Inflammatory macrophage treated with lipopolysaccharide for 1 hour (primary cell): ENCODE results near the gene DPPA5.
"Not testable (repeated sequence)": the region's sequence is repeated elsewhere in the genome, so short reads cannot be mapped to it uniquely, and the experiment has no call there.

Source experiments
- DNase-seq, 2 donors: peaks; one replicate each; pipeline ENCODE4 v3.0.0-alpha.2; 2020 to 2022

DPPA5 gene

GRCh38 chr6:73363537-73363875 is 9.4 kb upstream of the DPPA5 start:
- no peak for DNase-seq

GRCh38 chr6:73362869-73363536 is 8.9 kb upstream of the DPPA5 start:
- DNase-seq, result no peak

GRCh38 chr6:73362358-73362757 is 8.3 kb upstream of the DPPA5 start, which contains the start of gene KHDC3L:
TSS of gene KHDC3L (plus strand) at chr6:73362658. CDS start at chr6:73362730, 72 bp downstream.
- no peak for DNase-seq

- DNase-seq, result no peak
Measured at GRCh38 chr6:73349311-73349710, 4.8 kb downstream of the DPPA5 start.

GRCh38 chr6:73348550-73349204 is 5.4 kb downstream of the DPPA5 start:
- no peak for DNase-seq

- DNase-seq, result no peak
Measured at GRCh38 chr6:73343164-73343563, 10.9 kb downstream of the DPPA5 start.

- no peak for DNase-seq
Measured at GRCh38 chr6:73342174-73342573, 11.9 kb downstream of the DPPA5 start.

GRCh38 chr6:73341335-73341734 is 12.7 kb downstream of the DPPA5 start:
- DNase-seq, result no peak

GRCh38 chr6:73340048-73340447 is 14.0 kb downstream of the DPPA5 start:
- DNase-seq, result no peak

GRCh38 chr6:73339340-73339739 is 14.7 kb downstream of the DPPA5 start:
- no peak for DNase-seq

- no peak for DNase-seq
Measured at GRCh38 chr6:73329201-73329600, 24.9 kb downstream of the DPPA5 start.

- no peak for DNase-seq
Measured at GRCh38 chr6:73328790-73329189, 25.3 kb downstream of the DPPA5 start.

GRCh38 chr6:73325656-73326055 is 28.4 kb downstream of the DPPA5 start:
- DNase-seq, result no peak

GRCh38 chr6:73323323-73323722 is 30.8 kb downstream of the DPPA5 start:
- no peak for DNase-seq

- DNase-seq, result no peak
Measured at GRCh38 chr6:73314577-73315492, 39.2 kb downstream of the DPPA5 start.

- DNase-seq, result not testable (repeated sequence)
Measured at GRCh38 chr6:73310503-73310845, 43.6 kb downstream of the DPPA5 start.

- peak; percentile 4 to 16 for DNase-seq
Measured at GRCh38 chr6:73309785-73310502, 44.1 kb downstream of the DPPA5 start.

GRCh38 chr6:73309535-73309784 is 44.6 kb downstream of the DPPA5 start:
- no peak for DNase-seq

GRCh38 chr6:73308712-73309534 is 45.2 kb downstream of the DPPA5 start:
- DNase-seq, result no peak

- DNase-seq, result not testable (repeated sequence)
Measured at GRCh38 chr6:73303773-73304172, 50.3 kb downstream of the DPPA5 start.
